Panc1 (cell line): ENCODE results near the gene PDZD2. TPM values are rescaled to one million over a fixed set of nuclear protein-coding genes. Genes with fewer than 3 reads are reported as not detected.

ENCODE experiments used
- ATAC-seq: fragments of 200-7000 bp; cut with Tn5 transposase; 2 replicates; pipeline ENCODE4 v1.9.1; 2020; ENCODE audit warnings: mild to moderate bottlenecking, moderate library complexity
- BruUV-seq: library from RNA; stranded (reverse); fragments of 400-500 nt; replicated peaks from 2 replicates; lab custom pipeline; 2021; lab: Mats Ljungman, UMichigan
- CTCF ChIA-PET: fragments of 300-600 bp; sonication (Branson Sonifier 250); formaldehyde crosslinking; loops from one replicate; lab custom pipeline; 2022; ENCODE audit warnings: antibody characterized with exemption; lab: Charles Lee
- POLR2A ChIA-PET: fragments of 300-600 bp; sonication (Branson Sonifier 250); formaldehyde crosslinking; loops from one replicate; lab custom pipeline; 2022; ENCODE audit warnings: antibody characterized with exemption; lab: Charles Lee
- DNase-seq: peaks from one replicate; pipeline ENCODE4 v3.0.0-alpha.2; 2010; ENCODE audit warnings: low read depth, low spot score
- H3K27ac ChIP-seq: 2 replicates; pipeline ENCODE4 v1.5.1; 2011; ENCODE audit warnings: mild to moderate bottlenecking, low read length, inconsistent platforms
- H3K27me3 ChIP-seq: fragments of 200-500 bp; sonication (Bioruptor generic); 2 replicates; pipeline ENCODE4 v1.6.0; 2014; ENCODE audit warnings: low read length, inconsistent platforms; ENCODE audit not compliant: control insufficient read depth, insufficient read depth
- H3K36me3 ChIP-seq: fragments of 200-500 bp; sonication (Bioruptor generic); 2 replicates; pipeline ENCODE4 v1.5.1; 2014; ENCODE audit warnings: inconsistent platforms, mild to moderate bottlenecking, low read length, moderate library complexity; ENCODE audit not compliant: control insufficient read depth, insufficient read depth
- H3K4me1 ChIP-seq: 2 replicates; pipeline ENCODE4 v1.5.1; 2011; ENCODE audit warnings: inconsistent platforms, mild to moderate bottlenecking, low read length, moderate library complexity; ENCODE audit not compliant: control insufficient read depth, insufficient read depth
- H3K4me3 ChIP-seq, 2 experiments: 2 replicates each; pipeline ENCODE4 v1.5.1; 2011 to 2012; ENCODE audit warnings: low read depth in 2 of 2, low read length in 2 of 2, mild to moderate bottlenecking in 2 of 2, inconsistent platforms in 1 of 2, moderate library complexity in 1 of 2
- H3K9me3 ChIP-seq: fragments of 200-500 bp; sonication (Bioruptor generic); 2 replicates; pipeline ENCODE4 v1.5.1; 2014; ENCODE audit warnings: low read depth, mild to moderate bottlenecking, inconsistent platforms, low read length, moderate library complexity; ENCODE audit not compliant: control insufficient read depth, insufficient read depth
- POLR2AphosphoS5 ChIP-seq: IDR thresholded peaks from 2 replicates; pipeline ENCODE4 v1.6.1; 2012; ENCODE audit warnings: mild to moderate bottlenecking, low read depth, low read length, moderate library complexity
- SIN3A ChIP-seq: IDR thresholded peaks from 2 replicates; pipeline ENCODE4 v1.6.1; 2012; ENCODE audit warnings: low read depth, mild to moderate bottlenecking, low read length, moderate library complexity, borderline replicate concordance; ENCODE audit not compliant: insufficient read depth
- TCF7L2 ChIP-seq: IDR thresholded peaks from 2 replicates; pipeline ENCODE4 v1.6.1; 2011; ENCODE audit warnings: mild to moderate bottlenecking, low read depth, low read length, inconsistent platforms
- in situ Hi-C: cut with HindIII; loops from 2 replicates; pipeline ENCODE4 v1.10.0; 2016; ENCODE audit warnings: low sequenced_read_pairs, low pct_unique_long_range_greater_than_20kb
- intact Hi-C: fragments of 100-400 bp; cut with micrococcal nuclease; formaldehyde crosslinking; loops from one replicate; pipeline ENCODE4 v1.10.0; 2022; ENCODE audit not compliant: unreplicated experiment
- total RNA-seq: library from RNA; stranded (reverse); gene quantifications from one replicate; pipeline ENCODE4 v1.2.1, GENCODE V29; 2021; ENCODE audit not compliant: unreplicated experiment
- TF ChIP-seq, protein P1 (sequence below), 2 experiments: IDR thresholded peaks; 2 replicates each; pipeline ENCODE4 v1.6.1; 2011 to 2012; ENCODE audit warnings: low read depth in 2 of 2, control low read depth in 1 of 2, low read length in 1 of 2, mild to moderate bottlenecking in 1 of 2, moderate library complexity in 1 of 2; ENCODE audit not compliant: insufficient read depth in 1 of 2
- TF ChIP-seq, protein P2 (sequence below): fragments of 450-650 bp; IDR thresholded peaks from 2 replicates; pipeline ENCODE4 v1.5.1; 2017; ENCODE audit warnings: mild to moderate bottlenecking

The PDZD2 gene
- total RNA-seq, 1 experiment from 2014 or later: 0.10 TPM

DNA sequence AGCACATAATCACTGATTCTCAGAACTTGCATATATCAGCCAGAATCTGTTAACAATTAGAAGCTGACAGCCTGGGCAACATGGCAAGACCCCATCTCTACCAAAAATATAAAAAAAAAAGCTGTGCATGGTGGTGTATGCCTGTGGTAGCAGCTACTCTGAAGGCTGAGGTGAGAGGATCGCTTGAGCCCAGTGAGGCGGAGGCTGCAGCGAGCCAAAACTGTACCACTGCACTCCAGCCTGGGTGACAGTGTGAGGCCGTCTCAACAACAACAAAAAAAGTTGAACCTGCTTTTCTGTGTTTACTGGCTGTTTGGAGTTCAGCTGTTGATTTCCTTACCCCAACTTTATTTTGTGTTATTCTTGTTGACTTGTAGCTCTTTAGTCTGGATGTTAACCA lies 468.4 kb downstream of the PDZD2 start:
- Histone ChIP-seq H3K27ac (no peak overlapping the region), H3K4me1 (no peaks in the 10 kb centered on the region), H3K9me3 (no peaks in the 10 kb centered on the region), H3K36me3 (peaks cover 31% of the 10 kb centered on the region), H3K4me3 (no peak overlapping the region), H3K27me3 (no peaks in the 10 kb centered on the region)
- DNase-seq (no peak), ATAC-seq (no peak)
- no TSS peak for BruUV-seq
- in situ Hi-C loops: no loop called here
- POLR2A ChIA-PET: no interaction called here
- TF ChIP-seq TCF7L2 (no peak), SIN3A (no peak), POLR2AphosphoS5 (no peak)
- TF ChIP-seq, protein P1, sequence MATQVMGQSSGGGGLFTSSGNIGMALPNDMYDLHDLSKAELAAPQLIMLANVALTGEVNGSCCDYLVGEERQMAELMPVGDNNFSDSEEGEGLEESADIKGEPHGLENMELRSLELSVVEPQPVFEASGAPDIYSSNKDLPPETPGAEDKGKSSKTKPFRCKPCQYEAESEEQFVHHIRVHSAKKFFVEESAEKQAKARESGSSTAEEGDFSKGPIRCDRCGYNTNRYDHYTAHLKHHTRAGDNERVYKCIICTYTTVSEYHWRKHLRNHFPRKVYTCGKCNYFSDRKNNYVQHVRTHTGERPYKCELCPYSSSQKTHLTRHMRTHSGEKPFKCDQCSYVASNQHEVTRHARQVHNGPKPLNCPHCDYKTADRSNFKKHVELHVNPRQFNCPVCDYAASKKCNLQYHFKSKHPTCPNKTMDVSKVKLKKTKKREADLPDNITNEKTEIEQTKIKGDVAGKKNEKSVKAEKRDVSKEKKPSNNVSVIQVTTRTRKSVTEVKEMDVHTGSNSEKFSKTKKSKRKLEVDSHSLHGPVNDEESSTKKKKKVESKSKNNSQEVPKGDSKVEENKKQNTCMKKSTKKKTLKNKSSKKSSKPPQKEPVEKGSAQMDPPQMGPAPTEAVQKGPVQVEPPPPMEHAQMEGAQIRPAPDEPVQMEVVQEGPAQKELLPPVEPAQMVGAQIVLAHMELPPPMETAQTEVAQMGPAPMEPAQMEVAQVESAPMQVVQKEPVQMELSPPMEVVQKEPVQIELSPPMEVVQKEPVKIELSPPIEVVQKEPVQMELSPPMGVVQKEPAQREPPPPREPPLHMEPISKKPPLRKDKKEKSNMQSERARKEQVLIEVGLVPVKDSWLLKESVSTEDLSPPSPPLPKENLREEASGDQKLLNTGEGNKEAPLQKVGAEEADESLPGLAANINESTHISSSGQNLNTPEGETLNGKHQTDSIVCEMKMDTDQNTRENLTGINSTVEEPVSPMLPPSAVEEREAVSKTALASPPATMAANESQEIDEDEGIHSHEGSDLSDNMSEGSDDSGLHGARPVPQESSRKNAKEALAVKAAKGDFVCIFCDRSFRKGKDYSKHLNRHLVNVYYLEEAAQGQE (IDR thresholded peaks at IDR 0.05; ENCODE audit: insufficient read depth in 1 of 2, low read depth in 2 of 2, low read length in 1 of 2): no peak
- TF ChIP-seq, protein P2, sequence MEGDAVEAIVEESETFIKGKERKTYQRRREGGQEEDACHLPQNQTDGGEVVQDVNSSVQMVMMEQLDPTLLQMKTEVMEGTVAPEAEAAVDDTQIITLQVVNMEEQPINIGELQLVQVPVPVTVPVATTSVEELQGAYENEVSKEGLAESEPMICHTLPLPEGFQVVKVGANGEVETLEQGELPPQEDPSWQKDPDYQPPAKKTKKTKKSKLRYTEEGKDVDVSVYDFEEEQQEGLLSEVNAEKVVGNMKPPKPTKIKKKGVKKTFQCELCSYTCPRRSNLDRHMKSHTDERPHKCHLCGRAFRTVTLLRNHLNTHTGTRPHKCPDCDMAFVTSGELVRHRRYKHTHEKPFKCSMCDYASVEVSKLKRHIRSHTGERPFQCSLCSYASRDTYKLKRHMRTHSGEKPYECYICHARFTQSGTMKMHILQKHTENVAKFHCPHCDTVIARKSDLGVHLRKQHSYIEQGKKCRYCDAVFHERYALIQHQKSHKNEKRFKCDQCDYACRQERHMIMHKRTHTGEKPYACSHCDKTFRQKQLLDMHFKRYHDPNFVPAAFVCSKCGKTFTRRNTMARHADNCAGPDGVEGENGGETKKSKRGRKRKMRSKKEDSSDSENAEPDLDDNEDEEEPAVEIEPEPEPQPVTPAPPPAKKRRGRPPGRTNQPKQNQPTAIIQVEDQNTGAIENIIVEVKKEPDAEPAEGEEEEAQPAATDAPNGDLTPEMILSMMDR: no peak
- CTCF ChIA-PET: no interaction called here
- intact Hi-C loops: no loop called here

DNA sequence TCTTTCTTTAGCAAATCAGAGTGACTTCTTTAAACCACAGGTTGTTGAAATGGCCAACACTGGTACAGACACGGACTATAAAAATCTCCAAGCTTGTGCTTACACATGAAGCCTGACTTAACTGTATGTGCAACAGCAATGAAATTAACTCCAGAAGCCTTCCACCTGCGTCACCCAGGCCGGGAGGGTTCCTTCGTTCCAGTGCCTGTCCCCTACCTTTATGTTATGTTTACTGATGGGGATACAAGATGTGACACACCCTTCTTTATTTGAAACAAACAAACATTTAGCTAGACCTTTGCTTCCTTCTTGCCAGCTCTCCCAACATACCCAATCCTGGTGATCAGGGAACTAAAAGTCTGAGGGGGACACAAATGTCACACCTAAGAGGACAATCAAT lies 469.2 kb downstream of the PDZD2 start:
- no peak for ATAC-seq
- no TSS peak for BruUV-seq
- CTCF ChIA-PET: no interaction called here
- Histone ChIP-seq H3K4me1 (no peaks in the 10 kb centered on the region), H3K9me3 (no peaks in the 10 kb centered on the region), H3K27me3 (no peaks in the 10 kb centered on the region), H3K4me3 (no peak overlapping the region), H3K36me3 (peaks cover 27% of the 10 kb centered on the region), H3K27ac (no peak overlapping the region)
- in situ Hi-C loops: no loop called here
- TF ChIP-seq, protein P2: no peak
- no peak for TF ChIP-seq TCF7L2
- TF ChIP-seq, protein P1 (IDR thresholded peaks at IDR 0.05; ENCODE audit: insufficient read depth in 1 of 2, low read depth in 2 of 2, low read length in 1 of 2): no peak
- POLR2A ChIA-PET: no interaction called here
- no peak for DNase-seq
- intact Hi-C loops: no loop called here
